ENCODE data around the gene USO1.
A peak's percentile ranks its signal among the peaks of the same experiment; 100 is the strongest.
"Not testable (repeated sequence)": the region's sequence is repeated elsewhere in the genome, so short reads cannot be mapped to it uniquely, and the experiment has no call there.

The USO1 gene, protein sequence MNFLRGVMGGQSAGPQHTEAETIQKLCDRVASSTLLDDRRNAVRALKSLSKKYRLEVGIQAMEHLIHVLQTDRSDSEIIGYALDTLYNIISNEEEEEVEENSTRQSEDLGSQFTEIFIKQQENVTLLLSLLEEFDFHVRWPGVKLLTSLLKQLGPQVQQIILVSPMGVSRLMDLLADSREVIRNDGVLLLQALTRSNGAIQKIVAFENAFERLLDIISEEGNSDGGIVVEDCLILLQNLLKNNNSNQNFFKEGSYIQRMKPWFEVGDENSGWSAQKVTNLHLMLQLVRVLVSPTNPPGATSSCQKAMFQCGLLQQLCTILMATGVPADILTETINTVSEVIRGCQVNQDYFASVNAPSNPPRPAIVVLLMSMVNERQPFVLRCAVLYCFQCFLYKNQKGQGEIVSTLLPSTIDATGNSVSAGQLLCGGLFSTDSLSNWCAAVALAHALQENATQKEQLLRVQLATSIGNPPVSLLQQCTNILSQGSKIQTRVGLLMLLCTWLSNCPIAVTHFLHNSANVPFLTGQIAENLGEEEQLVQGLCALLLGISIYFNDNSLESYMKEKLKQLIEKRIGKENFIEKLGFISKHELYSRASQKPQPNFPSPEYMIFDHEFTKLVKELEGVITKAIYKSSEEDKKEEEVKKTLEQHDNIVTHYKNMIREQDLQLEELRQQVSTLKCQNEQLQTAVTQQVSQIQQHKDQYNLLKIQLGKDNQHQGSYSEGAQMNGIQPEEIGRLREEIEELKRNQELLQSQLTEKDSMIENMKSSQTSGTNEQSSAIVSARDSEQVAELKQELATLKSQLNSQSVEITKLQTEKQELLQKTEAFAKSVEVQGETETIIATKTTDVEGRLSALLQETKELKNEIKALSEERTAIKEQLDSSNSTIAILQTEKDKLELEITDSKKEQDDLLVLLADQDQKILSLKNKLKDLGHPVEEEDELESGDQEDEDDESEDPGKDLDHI

DNA sequence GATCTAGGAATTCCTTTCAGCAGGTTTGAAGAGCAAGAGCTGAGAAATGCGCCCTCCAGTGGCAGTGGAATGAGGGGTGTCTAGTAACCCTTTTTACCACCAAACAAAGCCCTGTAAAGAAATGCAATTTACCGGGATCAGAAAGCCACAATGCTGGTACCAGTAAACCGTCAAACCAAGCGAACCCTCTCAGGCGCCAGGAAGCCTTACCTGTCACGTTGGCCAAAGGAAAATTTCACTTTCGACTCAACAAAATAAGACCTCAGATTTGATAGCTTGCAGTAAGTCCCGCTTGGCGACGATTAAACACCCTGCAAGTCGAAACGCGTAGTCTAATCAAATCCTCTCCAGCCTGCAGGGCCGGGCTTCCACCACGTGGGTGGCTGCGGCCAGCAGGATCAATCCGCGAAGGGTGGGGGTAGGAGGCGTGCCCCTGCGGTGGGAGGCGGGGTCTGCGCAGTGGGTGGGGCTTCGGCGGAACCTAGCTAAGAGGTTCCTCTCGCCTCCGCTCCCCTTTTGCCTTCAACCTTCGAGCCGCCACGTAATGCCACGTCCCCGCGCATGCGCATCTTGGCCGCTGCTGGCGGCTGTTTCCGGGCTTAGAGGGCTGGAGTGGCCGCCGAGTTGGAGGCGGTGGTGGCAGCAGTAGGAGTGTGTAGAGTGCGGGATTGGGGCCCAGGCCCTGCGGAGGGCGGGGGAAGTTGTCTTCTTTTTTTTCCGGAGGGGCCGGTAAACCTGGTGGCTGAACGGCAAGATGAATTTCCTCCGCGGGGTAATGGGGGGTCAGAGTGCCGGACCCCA is at the start of gene USO1:
Gene USO1, plus strand, starts transcription at position 512 of the 801 bp plus-strand sequence. Its CDS starts 243 bp downstream, at position 755.
- ATAC-seq, result peak; percentile 92 to 93

DNA sequence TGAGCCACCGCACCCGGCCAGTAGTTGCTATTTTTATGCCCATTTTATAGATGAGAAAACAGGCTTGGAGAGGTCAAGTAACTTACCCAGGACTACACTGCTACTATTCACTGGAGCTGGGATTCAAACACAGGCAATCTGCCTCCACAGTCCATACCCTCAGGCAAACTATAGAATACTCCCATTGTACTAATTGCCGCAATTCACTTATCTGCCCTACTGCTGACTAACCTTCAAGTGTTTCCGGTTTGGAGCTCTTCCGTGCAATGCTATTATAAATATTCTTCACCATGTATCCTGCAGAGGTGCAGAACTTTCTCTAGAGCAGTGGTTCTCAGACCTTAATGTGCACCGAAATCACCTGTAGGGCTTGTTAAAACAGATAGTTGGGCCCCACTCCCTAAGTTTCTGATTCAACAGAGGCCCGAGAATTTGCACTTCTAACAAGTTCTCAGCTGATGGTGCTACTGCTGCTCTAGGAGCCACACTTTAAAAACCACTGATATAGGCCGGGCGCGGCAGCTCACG is 49.3 kb upstream of the USO1 start:
- ATAC-seq, result no peak

DNA sequence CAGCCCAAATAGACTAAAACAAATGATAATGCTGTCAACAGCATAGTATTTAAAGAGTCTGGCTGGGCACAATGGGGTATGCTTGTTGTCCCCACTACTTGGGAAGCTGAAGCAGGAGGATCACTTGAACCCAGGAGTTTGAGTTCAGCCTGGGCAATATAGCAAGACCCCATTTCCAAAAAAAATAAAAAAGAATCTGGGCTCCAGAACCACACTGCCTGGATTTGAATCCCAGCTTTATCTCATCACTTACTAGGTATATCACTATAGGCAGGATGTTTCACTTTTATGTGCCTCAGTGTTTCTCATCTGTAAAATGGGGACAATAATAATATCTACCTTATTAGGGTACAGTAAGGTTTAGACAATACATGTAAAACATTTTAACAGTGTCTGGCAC is 45.9 kb upstream of the USO1 start:
- no peak for ATAC-seq

DNA sequence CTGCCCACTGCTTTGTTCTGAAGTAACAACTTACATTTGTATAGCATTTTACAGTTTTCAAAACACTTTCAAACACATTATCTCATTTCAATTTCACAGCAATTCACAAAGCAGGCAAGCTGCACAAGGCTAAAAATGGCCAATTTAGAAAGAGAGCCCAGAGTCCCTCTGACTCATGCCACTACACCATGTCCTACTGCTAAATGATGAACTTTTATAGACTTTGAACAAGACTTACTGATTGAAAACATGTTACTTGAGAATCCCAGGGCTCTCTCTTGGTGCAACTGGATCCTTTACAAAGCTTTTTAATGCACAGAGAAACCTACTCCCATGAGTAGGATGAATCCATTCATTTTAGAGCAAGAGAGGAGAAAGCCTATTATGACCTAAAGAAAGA is 45.4 kb upstream of the USO1 start:
- no peak for ATAC-seq

DNA sequence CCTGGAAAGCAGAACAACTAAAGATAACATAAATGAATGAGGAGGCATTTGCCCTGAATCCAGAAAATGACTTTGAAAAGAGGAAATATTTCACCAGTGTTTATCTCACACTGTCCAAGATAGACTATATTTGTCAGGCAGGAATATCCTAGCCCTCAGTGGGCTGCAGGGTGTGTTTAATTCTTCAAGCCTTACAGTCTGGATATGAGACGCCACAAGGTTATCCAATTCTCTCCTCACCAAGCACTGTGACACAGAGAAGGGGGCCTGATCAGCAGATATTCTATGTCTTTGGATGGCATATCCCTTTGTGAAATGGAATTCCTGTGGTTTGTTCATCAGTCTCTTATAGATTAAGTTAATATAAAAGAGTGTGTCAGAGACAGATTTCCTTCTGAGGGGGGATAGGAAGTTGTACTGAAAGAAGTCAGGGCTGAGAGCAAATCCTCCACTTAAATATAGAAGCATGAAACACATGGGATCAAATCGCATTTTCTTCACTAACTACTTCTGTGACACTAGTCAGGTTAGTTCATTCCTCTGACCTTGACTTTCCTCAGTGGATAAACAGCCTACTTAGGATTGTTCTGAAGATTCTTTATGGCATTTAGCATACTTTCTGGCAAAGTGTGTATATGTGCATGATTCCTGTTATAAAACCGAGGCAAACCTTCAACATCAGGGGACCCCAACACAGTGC is 44.4 kb upstream of the USO1 start:
- no peak for ATAC-seq

DNA sequence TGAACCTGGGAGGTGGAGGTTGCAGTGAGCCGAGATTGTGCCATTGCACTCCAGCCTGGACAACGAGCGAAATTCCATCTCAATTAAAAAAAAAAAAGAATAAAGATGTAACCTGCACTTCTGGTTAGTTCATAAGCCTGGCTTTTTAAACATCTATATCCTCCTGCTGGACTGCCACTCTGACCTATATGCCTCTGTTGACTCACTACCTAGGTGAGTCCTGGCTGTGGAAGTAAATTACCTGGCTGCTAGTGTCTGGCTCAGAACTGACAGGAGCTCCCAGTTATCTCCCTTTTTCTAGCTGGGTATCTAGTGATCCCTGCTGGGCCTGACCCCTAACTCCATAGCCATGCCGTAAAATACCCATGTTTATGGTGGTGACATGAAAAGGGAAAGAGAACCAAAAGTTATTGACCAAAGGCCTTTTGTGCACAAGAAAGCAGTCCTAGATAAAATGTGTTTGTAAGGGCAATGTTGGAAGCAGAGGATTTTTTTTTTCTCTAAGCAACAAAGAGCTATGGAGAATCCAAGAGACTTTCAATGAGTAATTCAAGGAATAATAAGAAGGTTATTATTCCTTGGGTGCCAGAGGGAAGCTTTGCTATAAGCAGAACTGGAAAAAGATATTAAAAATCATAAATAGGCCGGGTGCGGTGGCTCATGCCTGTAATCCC is 40.8 kb upstream of the USO1 start:
- ATAC-seq, result no peak

DNA sequence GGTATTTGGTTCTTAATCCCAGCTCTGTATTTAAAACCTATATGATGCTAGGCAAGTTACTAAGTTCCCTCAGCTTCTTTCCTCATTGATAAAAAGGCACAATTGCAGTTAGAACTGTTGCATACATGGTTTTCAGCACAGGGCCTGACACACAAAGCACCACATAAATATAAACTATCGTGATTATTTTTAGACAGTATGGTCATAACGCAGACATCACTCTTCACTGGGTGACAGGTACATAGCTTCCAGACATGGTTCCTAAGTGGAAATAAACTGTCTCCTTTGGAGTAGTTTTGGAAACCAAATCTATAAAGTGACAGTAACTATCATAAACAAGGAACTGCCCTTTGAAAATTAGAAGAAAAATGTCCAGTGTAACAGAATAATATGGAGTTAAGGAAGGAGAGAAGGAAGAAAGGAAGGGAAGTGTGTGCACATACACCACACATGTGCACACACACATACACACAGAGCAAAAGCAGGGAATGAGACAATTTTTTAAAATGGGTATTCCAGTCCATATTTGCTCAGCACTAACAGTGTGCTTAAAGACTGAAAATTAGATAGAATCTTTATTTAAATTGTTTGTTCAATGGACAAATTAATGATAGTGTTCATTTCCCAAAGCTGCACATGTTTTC is 38.7 kb upstream of the USO1 start:
- ATAC-seq, result no peak

DNA sequence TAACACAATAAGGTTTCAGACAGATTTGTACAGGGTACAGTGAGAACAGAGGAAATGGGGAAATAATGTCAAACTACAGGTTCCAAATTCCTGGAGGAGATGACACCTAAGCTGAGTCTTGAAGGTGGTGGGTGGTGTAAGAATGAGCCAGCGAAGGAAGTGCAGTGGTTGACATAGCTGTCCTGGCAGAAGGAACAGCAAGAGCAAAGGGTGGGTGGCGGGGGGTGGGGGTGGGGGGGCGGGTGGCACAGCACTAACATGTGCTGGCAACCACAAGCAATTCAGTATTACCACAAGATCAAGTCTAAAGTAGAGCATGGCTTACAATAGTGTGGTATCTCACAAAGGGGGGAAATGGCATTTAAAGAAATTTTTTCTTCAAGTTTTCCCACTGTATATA is 38.0 kb upstream of the USO1 start:
- peak; percentile 58 to 64 for ATAC-seq

DNA sequence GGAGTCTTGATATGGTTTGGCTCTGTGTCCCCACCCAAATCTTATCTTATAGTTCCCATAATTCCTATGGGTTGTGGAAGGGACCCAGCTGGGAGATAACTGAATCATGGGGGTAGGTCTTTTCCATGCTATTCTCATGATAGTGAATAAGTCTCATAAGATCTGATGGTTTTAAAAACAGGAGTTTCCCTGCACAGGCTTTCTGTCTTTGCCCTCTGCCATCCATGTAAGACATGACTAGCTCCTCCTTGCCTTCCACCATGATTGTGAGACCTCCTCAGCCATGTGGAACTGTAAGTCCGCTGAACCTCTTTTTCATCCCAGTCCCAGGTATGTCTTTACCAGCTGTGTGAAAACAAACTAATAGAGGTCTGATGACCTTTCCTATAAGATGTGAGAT is 37.3 kb upstream of the USO1 start:
- not testable (repeated sequence) for ATAC-seq

DNA sequence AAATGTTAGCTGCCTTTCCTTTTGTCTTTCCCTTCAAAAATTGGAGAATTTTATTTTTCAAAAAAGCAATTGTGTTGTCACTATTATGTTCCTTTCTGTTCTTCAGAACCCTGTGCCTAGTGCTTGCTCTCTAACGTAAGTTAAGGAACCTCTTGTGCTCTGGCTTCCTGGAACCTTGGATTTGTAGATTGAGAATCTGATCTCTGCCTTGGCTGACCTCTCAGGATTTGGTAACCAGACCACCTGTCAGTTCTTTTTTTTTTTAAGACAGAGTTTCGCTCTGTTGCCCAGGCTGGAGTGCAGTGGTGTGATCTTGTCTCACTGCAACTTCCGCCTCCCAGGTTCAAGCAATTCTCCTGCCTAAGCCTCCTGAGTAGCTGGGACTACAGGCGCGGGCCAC is 32.3 kb upstream of the USO1 start:
- not testable (repeated sequence) for ATAC-seq

DNA sequence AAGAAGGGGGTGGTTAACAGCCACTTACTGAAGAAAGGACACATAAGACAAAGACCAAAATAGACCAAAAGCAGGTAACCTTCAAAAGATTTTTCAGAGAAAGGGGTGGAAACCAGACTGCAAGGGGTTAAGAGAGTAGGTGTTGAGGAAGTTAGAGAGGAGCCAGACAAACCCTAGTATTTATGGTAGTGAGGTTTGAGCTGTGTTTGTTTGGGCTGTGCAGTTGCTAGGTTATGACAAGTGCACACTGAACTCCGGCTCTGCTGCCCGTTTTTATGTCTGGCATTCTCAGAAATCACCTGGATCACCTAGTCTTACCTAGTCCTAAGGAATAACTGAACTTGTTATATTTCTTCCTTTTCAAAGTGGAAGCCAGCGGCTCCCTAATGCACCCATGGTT is 28.3 kb upstream of the USO1 start:
- peak in 1 of 2 donors; percentile 48 for ATAC-seq

DNA sequence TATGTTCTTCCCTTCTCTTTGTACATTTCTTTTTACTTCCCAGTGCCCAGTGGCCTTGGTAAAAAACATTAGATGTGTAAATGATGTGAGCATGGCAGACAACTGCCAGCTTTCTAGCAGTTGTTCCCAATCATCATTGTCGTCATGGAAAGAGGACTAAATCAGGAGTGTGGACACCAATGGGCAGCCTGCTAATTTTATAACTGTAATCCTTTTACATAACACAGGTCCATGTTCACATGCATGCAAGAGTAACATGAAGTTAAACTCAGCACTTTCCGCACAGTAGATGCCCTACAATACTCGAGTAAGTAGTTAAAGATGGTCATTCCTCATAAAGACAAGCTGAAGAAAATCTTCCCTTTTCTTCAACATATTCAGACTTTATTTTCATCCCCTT is 27.8 kb upstream of the USO1 start:
- no peak for ATAC-seq

DNA sequence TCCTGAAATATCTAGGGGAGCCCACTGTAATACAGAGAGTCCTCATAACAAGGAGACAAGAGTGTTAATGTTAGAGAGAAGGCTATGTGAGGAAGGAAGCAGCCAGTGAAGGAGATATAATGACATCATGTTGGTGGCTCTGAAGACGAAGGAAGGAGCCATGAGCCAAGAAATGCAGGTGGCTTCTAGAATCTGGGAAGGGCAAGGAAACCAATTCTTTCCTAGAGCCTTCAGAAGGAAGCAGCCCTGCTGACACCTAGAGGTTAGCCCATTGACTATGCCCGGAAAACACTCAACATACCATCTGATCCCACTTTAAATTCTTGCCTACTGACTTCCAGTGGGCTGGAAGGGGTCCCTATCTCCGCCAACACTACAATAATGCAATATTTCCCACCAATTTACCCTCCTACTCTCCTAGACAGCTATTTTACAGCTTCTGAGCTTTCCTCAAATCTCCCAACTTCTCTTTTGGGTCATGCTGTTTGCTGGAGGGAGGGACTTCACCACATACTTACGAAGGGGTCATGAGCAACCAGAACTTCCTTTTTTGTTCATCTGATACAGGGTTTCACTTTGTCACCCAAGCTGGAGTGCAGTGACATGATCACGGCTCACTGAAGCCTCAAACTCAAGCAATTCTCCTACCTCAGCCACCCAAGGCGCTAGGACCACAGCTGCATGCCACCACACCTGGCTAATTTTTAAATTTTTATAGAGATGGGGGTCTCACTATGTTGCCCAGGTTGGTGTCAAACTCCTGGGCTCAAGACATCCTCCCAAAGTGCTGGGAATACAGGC is 26.0 kb upstream of the USO1 start:
- ATAC-seq, result peak; percentile 69

DNA sequence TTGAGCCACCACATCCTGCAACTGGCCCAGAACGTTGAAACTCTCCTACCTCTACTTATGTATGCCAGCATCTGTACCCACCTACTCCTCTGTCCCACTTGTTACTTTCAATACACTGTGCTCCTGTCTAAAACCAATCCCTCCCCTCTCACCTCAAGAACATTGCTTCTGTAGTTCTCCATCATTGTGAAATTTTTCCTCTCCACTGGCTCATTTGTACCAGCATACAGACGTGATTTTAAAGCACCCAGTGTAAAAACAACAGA is 25.5 kb upstream of the USO1 start:
- ATAC-seq, result peak in 1 of 2 donors; percentile 20

DNA sequence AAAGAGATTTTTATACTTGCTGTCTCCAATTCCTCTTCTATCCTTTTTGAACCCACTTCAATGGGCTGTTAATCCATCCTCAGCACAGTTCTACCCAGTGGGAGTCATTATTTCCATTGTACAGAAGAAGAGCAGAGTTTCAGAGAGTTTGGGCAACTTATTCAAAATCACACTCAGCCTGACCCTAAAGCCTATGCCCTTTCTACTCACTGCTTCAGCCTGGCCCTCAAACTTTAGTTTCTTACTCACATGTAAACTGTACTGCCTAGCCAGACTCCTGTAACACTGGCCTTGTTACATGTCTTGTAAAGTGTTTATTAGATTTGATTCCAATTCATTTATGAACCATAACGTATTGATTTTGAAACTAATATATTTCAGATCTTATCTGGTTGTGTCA is 25.1 kb upstream of the USO1 start:
- peak; percentile 56 to 82 for ATAC-seq

DNA sequence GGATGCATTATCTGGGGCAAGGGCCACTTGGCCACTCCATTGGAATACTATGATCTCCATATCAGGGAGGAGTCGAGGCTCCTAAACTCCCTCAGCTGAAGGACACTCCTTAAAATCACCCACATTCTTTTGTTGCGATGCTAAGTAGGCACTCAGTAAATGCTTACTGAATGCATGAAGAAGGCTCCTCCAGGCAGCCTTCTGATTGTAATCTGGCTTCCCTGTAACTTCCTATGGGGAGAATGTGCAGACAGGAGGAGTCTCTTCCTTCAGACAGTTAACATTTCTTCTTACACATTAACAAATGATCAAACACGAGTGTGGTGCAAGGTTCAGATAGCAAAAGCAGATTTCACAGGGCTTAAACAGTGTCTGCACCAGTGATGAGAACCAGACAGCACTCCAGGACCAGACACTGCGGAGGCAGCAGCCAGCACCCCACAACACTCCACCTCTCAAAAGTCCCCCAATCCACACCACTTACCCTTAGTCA is 21.4 kb upstream of the USO1 start:
- ATAC-seq, result no peak

DNA sequence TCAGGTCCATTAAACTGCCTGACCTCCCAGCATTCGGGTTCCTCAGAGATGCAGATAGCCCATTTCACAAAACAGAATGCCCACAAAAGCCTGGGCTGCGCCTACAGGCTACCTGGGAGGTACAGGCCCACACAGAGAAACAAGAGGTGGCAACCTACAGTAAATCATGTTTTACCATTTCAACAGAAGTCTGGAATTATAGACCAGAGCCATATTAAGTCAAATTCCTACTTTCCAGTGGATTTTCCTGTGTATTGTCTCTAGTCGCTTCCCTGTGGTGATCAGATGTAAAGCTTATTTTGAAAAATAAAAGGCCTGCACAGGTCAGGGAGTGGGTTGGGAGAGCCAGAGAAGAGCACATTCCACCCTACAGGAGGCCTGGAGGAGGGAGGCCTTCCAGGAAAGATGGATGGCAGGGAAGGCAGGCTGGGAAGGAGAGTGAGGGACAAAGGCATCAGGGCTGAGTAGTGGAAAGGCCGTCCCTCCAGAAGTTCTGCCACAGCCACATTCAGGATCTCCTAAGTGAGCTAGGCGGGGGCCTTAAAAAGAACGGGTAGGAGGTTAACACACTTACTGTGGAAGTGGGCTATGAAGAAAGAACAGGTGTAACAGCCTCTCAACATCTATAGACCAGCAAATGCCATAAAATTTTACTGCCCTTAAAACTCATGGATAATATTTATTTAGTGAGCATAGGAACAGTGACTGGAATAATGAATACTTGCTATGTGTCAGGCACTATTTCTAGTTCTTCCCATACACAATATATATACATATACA is 19.0 kb upstream of the USO1 start:
- no peak for ATAC-seq

DNA sequence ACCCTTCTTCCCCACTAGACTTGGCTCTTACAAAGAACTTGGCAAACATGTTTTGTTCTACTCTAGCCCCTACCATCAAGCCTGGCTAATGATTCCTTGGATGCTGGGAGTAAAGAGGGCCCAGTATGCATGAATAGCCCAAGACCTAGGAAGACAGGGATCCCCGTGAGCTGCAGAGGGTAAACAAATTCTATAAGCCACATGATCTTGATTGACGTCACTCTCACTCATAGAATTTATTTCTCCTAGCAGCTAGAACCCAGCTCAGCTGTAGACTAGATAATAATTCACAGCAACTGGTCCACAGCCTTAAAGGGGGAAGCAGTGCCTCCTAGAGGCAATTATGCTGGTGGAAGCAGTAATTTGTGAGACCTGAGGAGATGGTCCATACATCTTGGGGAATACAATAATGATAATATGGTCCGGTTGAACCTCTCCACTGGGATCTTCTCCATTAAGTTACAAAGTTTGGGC is 16.1 kb upstream of the USO1 start:
- peak in 1 of 2 donors; percentile 56 for ATAC-seq

DNA sequence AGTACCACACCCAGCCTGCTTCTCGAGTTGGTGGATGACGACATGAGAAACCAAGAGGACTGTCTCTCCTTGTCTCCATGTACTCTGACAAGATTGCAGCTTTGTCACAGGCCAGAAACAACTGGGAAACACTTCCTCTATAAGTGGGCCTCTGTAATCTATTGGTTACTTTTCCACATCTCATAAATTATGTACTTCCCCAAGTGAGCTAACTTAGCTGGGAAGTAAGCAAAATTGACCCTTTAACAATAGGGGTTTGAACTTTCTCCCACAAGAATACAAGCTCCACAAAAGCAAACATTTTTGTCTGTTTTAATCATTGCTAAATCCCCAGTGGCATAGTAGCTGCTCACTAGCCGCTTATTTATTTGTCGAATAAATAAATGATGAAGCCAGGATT is 14.1 kb upstream of the USO1 start:
- no peak for ATAC-seq
